Fibroblast of mammary gland (primary cell): ENCODE measurements around the gene FIBCD1.

ENCODE experiments used
- DNase-seq: peaks from one replicate; pipeline ENCODE4 v3.0.0-alpha.2; 2010; ENCODE audit warnings: low read depth
- H3K4me3 ChIP-seq: 2 replicates; pipeline ENCODE4 v1.5.1; 2011; ENCODE audit warnings: low read depth, mild to moderate bottlenecking, low read length, moderate library complexity; ENCODE audit not compliant: control insufficient read depth
- TF ChIP-seq, protein P1 (sequence below): conservative IDR thresholded peaks from 2 replicates; pipeline ENCODE4 v1.5.1; 2011; ENCODE audit warnings: low read depth, low read length, inconsistent platforms; ENCODE audit not compliant: control insufficient read depth, insufficient read depth

The FIBCD1 gene

DNA sequence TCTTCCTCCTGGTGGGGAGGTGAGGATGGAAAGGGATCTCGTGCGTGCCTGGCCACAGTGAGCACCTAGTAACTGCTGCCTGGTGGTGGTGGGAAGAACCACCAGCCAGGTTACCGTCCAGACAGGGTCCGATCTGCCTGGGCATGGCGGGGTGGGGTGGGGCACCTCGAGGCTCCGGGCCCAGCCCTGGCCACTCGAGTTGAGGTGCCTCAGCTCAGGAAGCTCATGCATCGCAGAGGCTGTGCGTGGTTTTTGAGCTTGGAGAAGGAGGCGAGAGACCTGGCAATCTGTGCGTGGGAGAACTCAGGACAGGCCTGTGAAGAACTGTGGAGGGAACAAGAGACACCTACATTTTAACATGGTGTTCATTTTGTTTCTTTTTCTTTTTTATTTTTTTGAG lies 31.0 kb upstream of the FIBCD1 start:
- no peak for DNase-seq
- TF ChIP-seq, protein P1, sequence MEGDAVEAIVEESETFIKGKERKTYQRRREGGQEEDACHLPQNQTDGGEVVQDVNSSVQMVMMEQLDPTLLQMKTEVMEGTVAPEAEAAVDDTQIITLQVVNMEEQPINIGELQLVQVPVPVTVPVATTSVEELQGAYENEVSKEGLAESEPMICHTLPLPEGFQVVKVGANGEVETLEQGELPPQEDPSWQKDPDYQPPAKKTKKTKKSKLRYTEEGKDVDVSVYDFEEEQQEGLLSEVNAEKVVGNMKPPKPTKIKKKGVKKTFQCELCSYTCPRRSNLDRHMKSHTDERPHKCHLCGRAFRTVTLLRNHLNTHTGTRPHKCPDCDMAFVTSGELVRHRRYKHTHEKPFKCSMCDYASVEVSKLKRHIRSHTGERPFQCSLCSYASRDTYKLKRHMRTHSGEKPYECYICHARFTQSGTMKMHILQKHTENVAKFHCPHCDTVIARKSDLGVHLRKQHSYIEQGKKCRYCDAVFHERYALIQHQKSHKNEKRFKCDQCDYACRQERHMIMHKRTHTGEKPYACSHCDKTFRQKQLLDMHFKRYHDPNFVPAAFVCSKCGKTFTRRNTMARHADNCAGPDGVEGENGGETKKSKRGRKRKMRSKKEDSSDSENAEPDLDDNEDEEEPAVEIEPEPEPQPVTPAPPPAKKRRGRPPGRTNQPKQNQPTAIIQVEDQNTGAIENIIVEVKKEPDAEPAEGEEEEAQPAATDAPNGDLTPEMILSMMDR, result no peak
- H3K4me3 ChIP-seq, result no peak overlapping the region

DNA sequence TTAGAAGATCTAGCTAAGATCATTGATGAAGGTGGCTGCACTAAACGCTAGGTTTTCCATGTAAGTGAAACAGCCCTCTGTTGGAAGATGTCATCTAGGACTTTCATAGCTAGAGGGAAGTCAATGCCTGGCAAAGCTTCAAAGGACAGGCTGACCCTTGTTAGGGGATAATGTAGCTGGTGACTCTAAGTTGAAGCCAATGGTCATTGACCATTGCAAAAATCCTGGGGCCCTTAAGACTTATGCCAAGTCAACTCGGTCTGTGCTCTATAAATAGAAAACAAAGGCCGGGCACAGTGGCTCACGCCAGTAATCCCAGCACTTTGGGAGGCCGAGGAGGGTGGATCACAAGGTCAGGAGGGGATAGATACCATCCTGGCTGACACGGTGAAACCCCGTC lies 26.6 kb upstream of the FIBCD1 start:
- no peak for DNase-seq
- H3K4me3 ChIP-seq, result no peak overlapping the region
- TF ChIP-seq, protein P1, result no peak

DNA sequence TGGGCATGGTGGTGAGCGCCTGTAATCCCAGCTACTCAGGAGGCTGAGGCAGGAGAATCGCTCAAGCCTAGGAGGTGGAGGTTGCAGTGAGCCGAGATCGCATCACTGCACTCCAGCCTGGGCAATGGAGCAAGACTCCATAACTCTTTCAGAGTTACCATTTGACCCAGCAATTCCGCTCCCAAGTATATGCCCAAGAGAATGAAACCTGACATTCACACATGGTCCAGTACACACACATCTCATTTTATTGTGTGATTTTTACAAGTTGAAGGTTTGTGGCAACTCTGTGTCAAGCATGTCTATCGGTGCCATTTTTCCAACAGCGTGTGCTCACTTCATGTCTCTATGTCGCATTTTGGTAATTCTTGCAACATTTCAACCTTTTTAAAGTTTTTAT lies 24.9 kb upstream of the FIBCD1 start:
- TF ChIP-seq, protein P1, result no peak
- DNase-seq, result no peak
- H3K4me3 ChIP-seq, result no peak overlapping the region

DNA sequence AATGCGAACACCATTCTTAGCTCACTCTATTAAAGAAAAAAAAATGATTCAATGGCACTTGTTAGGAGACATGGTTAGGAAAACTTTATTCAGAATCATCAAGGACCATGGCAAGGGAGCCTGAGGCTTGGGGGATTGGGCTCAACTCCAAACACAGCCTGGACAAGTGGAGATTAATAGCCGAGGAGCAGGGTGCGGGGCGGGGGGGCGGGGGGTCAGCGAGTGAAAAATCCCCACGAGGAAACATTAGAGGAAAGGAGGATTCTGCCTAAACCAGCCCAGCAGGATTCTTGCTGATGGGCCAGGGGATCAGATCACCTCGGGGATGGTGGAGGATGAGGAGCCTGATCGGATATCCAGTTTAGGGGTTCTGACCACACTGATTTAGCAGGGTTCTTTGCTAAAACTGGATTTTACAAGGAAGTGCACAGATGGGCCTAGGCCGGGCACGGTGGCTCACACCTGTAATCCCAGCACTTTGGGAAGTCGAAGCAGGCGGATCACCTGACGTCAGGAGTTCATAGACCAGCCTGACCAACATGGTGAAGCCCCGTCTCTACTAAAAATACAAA lies 24.4 kb upstream of the FIBCD1 start:
- H3K4me3 ChIP-seq, result no peak overlapping the region
- TF ChIP-seq, protein P1, result no peak
- no peak for DNase-seq

DNA sequence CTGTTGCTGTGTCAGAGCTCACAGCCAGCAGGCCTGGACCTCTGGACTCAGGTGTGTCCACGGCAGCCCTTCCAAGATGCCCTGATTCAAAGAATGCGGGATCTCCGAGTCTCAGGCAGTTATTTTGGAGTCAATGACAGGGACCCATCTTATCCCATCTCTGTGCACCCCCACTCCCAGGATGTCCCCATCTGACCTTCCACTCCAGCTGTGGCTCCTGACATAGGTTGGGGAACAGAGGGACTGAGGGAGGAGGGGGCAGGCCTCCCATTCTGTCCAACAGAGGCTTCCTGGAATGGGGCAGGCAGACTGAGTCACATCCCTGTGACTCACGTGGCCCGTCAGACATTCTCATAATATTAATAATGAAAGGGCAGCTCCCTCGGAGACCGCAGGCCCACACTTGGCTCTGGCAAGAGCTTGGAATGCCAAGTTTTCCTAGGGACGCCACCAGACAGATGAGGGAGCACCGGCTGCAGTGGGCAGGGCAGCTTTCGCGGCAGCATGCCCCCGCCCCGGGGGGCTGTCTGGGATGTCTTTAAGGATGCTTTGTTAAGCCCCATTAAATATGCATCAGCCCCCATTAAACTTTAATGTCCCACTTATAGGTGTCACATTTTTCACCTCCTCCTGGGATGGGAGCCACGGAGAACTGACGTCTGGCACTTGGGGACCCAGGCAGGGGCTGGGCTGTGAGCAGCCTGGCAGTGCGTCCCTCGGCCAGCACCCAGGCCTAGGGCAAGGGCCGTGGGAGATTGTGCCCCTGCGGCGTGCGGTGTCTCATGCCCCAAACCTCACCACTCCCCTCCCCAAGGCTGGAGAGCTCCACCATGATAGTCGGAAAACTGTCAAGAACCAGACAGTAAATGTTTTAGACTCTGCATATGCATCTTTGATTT lies 23.6 kb upstream of the FIBCD1 start:
- DNase-seq, result peak; percentile 95
- H3K4me3 ChIP-seq, result no peak overlapping the region
- TF ChIP-seq, protein P1, result no peak

DNA sequence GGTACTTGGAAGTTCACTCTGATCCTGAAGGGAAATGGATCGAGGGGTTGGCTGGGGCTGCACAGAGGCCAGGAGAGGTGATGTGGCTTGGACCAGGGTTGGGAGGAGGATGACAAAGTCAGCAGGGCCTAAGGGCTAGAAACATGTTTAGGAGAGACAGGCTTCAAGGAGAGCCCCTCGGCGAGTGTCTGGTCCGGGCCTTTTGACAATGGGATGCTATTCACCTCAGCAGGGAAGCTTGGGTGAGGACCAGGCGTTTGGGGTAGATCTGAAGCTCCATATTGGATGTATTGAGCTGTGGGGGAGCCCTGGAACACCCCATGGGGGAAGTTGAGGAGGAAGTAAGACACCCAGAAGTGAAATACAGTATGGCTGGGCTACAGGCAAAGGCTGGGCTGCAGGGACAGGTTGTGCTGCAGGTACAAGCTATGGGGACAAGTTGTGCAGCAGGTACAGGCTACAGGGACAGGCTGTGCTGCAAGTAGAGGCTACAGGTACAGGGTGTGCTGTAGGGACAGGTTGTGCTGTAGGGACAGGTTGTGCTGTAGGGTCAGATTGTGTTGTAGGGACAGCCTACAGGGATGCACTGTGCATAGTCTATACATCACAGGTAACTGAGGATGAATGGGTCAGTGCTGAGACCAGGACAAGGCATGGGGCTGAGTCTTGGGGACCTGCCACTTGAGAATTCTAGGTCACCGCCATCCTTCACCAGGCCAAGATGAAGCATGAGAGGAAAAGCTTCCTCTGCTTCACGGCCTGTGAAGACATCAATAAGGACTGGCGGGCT lies 22.7 kb upstream of the FIBCD1 start:
- H3K4me3 ChIP-seq, result no peak overlapping the region
- no peak for DNase-seq
- TF ChIP-seq, protein P1, result no peak
